Activated CD4-positive, alpha-beta T cell treated with anti-CD3 and anti-CD28 coated beads for 36 hours (primary cell): Measurements from ENCODE around the gene TNNT1. TPM values are rescaled to one million over a fixed set of nuclear protein-coding genes. Genes with fewer than 3 reads are reported as not detected.
"Not testable (repeated sequence)": the region's sequence is repeated elsewhere in the genome, so short reads cannot be mapped to it uniquely, and the experiment has no call there.

Experiments used
- ATAC-seq: fragments of 200-7000 bp; cut with Tn5 transposase; one replicate; pipeline ENCODE4 v1.10.0; 2021; ENCODE audit warnings: mild to moderate bottlenecking, moderate library complexity
- CTCF ChIA-PET: fragments of 350-600 bp; sonication (Branson Sonifier 250); formaldehyde crosslinking; loops from one replicate; lab custom pipeline; 2021; ENCODE audit warnings: antibody characterized with exemption; lab: Charles Lee
- POLR2A ChIA-PET: fragments of 350-600 bp; sonication (Branson Sonifier 250); formaldehyde crosslinking; loops from one replicate; lab custom pipeline; 2021; ENCODE audit warnings: antibody characterized with exemption, inconsistent platforms; lab: Charles Lee
- DNase-seq: peaks from one replicate; pipeline ENCODE4 v3.0.0-alpha.2; 2020
- H3K27ac Mint-ChIP-seq: one replicate; pipeline ENCODE4 v1.8.0; 2021; ENCODE audit warnings: mixed read lengths
- H3K27me3 Mint-ChIP-seq: one replicate; pipeline ENCODE4 v1.8.0; 2021; ENCODE audit warnings: mixed read lengths
- H3K36me3 Mint-ChIP-seq: one replicate; pipeline ENCODE4 v1.8.0; 2021; ENCODE audit warnings: low read depth, mixed read lengths
- H3K4me1 Mint-ChIP-seq: one replicate; pipeline ENCODE4 v1.8.0; 2021; ENCODE audit warnings: mixed read lengths
- H3K4me3 Mint-ChIP-seq: one replicate; pipeline ENCODE4 v1.8.0; 2021; ENCODE audit warnings: mild to moderate bottlenecking, moderate library complexity, mixed read lengths
- H3K9me3 Mint-ChIP-seq: one replicate; pipeline ENCODE4 v1.8.0; 2021; ENCODE audit warnings: low read depth, mixed read lengths
- intact Hi-C, 2 experiments: fragments of 100-400 bp; cut with DNase I in 1 of 2; cut with micrococcal nuclease in 1 of 2; formaldehyde crosslinking; loops; one replicate each; pipeline versions ENCODE4 v1.14.2 to v1.15.1; 2022 to 2024; cut with DNase I, micrococcal nuclease
- total RNA-seq, 2 experiments: library from RNA; stranded (reverse); gene quantifications; one replicate each; pipeline ENCODE4 v1.2.3, GENCODE V29; 2021

Gene TNNT1
- total RNA-seq, 2 experiments from 2014 or later: 0.47 to 0.50 TPM

- ChIA-PET CTCF (interaction anchor here (1.0 kb wide), 2 partner anchors 19 to 68 kb away, joined by 3 to 4 read pairs; no protein-coding TSS in a partner anchor), POLR2A (no interaction called here)
- H3K36me3 Mint-ChIP-seq: no peaks in the 10 kb centered on the region
- H3K4me1 Mint-ChIP-seq: peaks cover 19% of the 10 kb centered on the region
- intact Hi-C loops: no loop called here
- peaks cover under 1% of the 10 kb centered on the region for H3K9me3 Mint-ChIP-seq
- no peak within 1 kb of the TSS for H3K4me3 Mint-ChIP-seq
- H3K27ac Mint-ChIP-seq: no peak within 1 kb of the TSS
- peaks cover 17% of the 10 kb centered on the region for H3K27me3 Mint-ChIP-seq
- no peak for DNase-seq
- ATAC-seq: no peak
These were observed 8.3 kb upstream of the TNNT1 start, which contains the start of gene TNNI3 for GRCh38 chr19:55157064-55157908. TNNI3 (minus strand) TSS chr19:55157732; CDS start chr19:55157589, 143 bp downstream.

DNA sequence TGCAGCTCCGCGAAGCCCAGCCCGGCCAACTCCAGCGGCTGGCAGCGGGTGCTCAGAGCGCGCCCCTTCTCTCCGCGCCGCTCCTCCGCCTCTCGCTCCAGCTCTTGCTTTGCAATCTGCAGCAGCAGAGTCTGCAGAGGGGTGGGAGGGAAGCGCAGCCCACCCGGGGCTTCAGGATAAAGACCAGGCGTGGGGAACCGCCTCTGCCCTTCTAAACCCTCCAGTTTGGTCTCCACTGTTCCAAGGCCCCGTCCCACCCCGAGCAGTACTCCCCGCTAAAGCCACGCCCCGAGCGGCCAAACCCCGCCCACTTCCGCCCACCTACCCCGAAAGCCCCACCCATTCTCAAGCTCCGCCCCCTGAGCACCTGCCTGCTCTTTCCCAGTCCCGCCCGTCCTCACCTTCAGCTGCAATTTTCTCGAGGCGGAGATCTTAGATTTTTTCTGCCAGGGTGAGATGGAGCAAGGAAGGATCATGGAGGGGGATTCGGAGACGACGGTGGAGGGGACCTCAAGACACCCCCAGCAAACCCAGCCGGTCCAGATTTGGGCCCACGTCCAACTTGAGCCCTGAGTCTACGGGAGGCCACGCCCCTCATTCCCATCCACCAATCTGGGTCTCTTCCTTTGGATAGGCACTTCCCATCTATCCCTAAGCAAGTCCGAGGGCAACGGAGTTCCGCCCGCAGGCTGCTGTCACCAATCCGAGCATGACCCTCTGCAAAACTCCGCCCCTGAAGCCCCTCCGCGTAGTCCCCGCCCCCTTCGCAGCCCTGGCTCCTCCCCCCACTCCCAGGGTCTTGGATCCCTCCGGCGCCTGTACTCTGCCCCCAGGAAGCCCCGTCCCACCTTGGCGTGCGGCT, 7.4 kb upstream of the TNNT1 start:
- POLR2A ChIA-PET: no interaction called here
- ATAC-seq: peak; percentile 35
- H3K4me3 Mint-ChIP-seq: no peak overlapping the region
- H3K36me3 Mint-ChIP-seq: peaks cover 4% of the 10 kb centered on the region
- H3K9me3 Mint-ChIP-seq: peaks cover 9% of the 10 kb centered on the region
- DNase-seq: peak; percentile 68
- peaks cover 25% of the 10 kb centered on the region for H3K4me1 Mint-ChIP-seq
- no peak overlapping the region for H3K27ac Mint-ChIP-seq
- intact Hi-C loops: no loop called here
- peaks cover 17% of the 10 kb centered on the region for H3K27me3 Mint-ChIP-seq
- CTCF ChIA-PET: no interaction called here

DNA sequence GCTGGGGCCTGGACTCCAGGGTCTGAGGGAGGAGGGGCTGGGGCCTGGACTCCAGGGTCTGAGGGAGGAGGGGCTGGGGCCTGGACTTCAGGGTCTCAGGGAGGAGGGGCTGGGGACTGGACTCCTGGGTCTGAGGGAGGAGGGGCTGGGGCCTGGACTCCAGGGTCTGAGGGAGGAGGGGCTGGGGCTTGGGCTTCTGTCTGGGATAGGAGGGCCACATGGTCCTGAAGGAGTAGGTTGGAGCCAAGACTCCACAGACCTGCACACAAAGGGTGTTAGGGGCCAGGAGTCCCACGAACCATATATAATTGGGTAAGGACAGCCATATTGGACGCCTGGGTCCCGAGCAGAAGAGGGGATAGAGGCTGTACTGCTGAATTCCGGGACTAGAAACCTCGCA, 6.8 kb upstream of the TNNT1 start:
- peaks cover 17% of the 10 kb centered on the region for H3K27me3 Mint-ChIP-seq
- DNase-seq, H3K4me3 Mint-ChIP-seq, CTCF ChIA-PET, H3K27ac Mint-ChIP-seq, H3K36me3 Mint-ChIP-seq, POLR2A ChIA-PET, ATAC-seq, intact Hi-C loops: not testable (repeated sequence)
- H3K9me3 Mint-ChIP-seq: peaks cover 11% of the 10 kb centered on the region
- peaks cover 25% of the 10 kb centered on the region for H3K4me1 Mint-ChIP-seq

GRCh38 chr19:55153652-55154264, 4.8 kb upstream of the TNNT1 start:
- peaks cover 11% of the 10 kb centered on the region for H3K9me3 Mint-ChIP-seq
- H3K27ac Mint-ChIP-seq: no peak overlapping the region
- CTCF ChIA-PET: interaction anchor here (0.6 to 1.9 kb wide), 2 partner anchors 13 to 357 kb away, joined by 3 to 6 read pairs; partner anchors contain the start of gene DNAAF3

DNA sequence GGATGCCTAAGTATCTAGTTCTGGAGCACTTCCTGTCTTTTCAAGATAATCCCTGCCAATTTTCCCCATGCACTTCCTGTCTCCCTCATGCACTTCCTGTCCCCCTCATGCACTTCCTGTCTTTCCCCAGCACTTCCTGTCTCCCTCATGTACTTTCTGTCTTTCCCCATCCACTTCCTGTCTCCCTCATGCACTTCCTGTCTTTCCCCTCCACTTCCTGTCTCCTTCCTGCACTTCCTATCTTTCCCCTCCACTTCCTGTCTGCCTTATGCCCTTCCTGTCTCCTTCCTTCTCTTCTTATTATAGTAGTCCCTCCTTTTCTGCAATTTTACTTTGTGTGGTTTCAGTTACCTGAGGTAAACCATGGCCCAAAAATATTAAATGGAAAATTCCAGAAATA, 3.0 kb upstream of the TNNT1 start:
- Mint-ChIP-seq H3K27ac (peak overlapping the region; percentile 82), H3K36me3 (peaks cover 4% of the 10 kb centered on the region), H3K4me1 (peaks cover 20% of the 10 kb centered on the region), H3K4me3 (no peak overlapping the region), H3K27me3 (peaks cover 9% of the 10 kb centered on the region), H3K9me3 (peaks cover 11% of the 10 kb centered on the region)
- intact Hi-C loops: no loop called here
- CTCF ChIA-PET: interaction anchor here (2.0 kb wide), 1 partner anchor 10 kb away, joined by 4 read pairs; no protein-coding TSS in a partner anchor
- DNase-seq (no peak), ATAC-seq (no peak)
- POLR2A ChIA-PET: interaction anchor here (0.6 kb wide), 1 partner anchor 116 kb away, joined by 3 read pairs; no protein-coding TSS in a partner anchor

More at GRCh38 chr19:55153652-55154264, 4.8 kb upstream of the TNNT1 start:
- POLR2A ChIA-PET: interaction anchor here (0.7 kb wide), 1 partner anchor 63 kb away, joined by 7 read pairs; no protein-coding TSS in a partner anchor
- DNase-seq (no peak), ATAC-seq (no peak)
- intact Hi-C loops: no loop called here
- Mint-ChIP-seq H3K4me3 (no peak overlapping the region), H3K4me1 (peaks cover 20% of the 10 kb centered on the region), H3K36me3 (peaks cover 4% of the 10 kb centered on the region), H3K27me3 (peaks cover 7% of the 10 kb centered on the region)

DNA sequence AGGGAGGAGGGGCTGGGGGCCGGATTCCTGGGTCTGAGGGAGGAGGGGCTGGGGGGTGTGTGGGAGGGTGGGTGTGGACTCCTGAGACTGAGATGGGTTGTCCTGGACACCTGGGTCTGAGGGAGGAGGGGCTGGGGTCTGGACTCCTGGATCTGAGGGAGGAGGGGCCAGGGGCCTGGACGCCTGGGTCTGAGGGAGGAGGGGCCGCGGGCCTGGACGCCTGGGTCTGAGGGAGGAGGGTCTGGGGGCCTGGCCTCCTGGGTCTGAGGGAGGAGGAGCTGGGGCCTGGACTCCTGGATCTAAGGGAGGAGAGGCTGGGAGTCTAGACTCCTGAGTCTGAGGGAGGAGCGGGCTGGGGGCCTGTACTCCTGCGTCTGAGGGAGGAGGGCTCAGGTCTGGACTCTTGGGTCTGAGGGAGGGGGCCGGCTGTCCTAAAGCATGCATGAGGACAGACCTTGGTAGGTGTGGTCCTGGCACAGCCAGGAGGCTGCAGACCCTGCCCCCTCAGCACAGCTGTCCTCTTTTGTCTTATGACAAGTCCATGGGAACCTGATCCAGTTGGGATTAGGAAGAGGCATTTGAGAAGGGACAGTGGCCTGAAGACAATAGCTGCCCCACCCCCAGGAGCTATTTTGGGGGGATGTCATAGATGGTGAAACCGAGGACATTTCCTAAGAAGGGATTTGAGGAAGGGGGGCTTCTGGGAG, 1.3 kb downstream of the TNNT1 start:
- no peak overlapping the region for H3K4me3 Mint-ChIP-seq
- ChIA-PET POLR2A (no interaction called here), CTCF (interaction anchor here (0.5 kb wide), 1 partner anchor 13 kb away, joined by 3 read pairs; no protein-coding TSS in a partner anchor)
- H3K27ac Mint-ChIP-seq: no peak overlapping the region
- peaks cover 4% of the 10 kb centered on the region for H3K36me3 Mint-ChIP-seq
- H3K27me3 Mint-ChIP-seq: peaks cover 19% of the 10 kb centered on the region
- intact Hi-C loops: loop anchor here in 1 of 2 experiments (10.0 kb wide), 1 partner anchor 357 kb away; no protein-coding TSS in a partner anchor
- DNase-seq (no peak), ATAC-seq (no peak)
- peaks cover 11% of the 10 kb centered on the region for H3K9me3 Mint-ChIP-seq
- H3K4me1 Mint-ChIP-seq: peaks cover 10% of the 10 kb centered on the region

DNA sequence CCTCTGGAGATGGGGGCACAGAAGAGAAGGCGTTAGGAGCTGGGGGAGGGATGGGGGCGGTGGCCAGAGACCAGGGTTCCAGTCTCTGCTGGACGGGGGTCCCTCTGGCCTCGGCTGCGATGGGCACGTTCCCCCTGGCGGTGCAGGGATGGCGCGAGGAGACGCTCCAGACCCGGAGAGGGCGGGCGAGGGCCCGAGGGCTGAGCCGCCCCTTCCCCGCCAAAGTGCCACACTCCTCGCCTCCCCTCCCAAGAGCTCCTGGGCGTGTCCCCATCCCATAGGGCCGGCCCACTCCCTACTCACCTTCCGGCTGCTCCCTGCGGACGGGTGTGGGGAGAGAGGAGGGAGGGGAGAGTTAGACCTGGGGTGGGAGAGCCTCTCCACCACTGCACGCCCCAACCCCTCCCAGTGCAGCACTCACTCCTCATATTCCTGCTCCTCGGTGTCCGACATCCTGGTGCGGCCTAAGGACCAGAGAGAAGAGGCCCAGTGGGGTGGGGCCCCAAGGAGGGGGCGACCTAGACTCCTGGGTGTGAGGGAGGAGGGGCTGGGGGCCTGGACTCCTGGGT, 2.2 kb downstream of the TNNT1 start:
- peaks cover 6% of the 10 kb centered on the region for H3K9me3 Mint-ChIP-seq
- CTCF ChIA-PET: interaction anchor here (0.5 to 1.2 kb wide), 3 partner anchors 13 to 570 kb away, joined by 3 to 5 read pairs (median 4); no protein-coding TSS in a partner anchor
- peaks cover 20% of the 10 kb centered on the region for H3K27me3 Mint-ChIP-seq
- H3K27ac Mint-ChIP-seq: no peak overlapping the region
- H3K36me3 Mint-ChIP-seq: peaks cover under 1% of the 10 kb centered on the region
- ATAC-seq (peak; percentile 49), DNase-seq (no peak)
- intact Hi-C loops: loop anchor here (1.0 to 10.0 kb wide), 2 partner anchors 272 to 358 kb away; no protein-coding TSS in a partner anchor
- no peak overlapping the region for H3K4me3 Mint-ChIP-seq
- peaks cover 4% of the 10 kb centered on the region for H3K4me1 Mint-ChIP-seq
- POLR2A ChIA-PET: no interaction called here

DNA sequence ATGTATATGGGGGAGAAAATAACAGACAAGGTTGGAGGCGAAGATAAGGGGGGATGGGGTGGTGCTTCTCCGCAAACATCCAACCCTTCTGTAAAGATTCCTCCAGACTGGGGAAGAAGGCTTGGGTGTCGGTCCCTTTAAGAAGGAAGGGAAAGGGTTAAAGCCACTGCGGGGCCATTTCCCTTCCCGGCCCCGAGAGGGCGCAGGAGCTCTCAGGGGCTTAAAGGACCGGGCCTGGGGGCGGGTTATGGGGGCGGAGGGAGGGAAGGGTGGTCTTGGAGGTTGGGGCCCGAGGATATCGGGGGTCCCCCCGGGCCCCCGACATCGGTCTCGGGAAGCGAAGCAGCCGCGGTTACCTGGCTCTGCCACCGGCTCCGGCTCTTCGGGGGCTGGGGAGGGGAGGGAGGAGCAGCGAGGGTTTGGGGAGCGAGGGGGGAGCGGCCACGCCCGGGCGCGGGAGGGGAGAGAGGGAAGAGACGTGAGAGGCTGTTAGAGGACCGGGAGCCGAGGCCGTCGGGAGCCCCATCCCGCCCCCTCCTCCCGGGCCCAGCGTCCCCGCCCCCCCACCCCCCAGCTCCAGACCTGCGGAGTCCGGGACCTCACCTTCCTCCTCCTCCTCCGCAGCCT, 2.8 kb downstream of the TNNT1 start:
- ATAC-seq (peak; percentile 23), DNase-seq (peak; percentile 59)
- no peak overlapping the region for H3K27ac Mint-ChIP-seq
- CTCF ChIA-PET: interaction anchor here (0.6 to 1.2 kb wide), 3 partner anchors 14 to 570 kb away, joined by 3 to 5 read pairs (median 3); no protein-coding TSS in a partner anchor
- no peaks in the 10 kb centered on the region for H3K36me3 Mint-ChIP-seq
- no peak overlapping the region for H3K4me3 Mint-ChIP-seq
- intact Hi-C loops: loop anchor here (1.0 to 10.0 kb wide), 2 partner anchors 272 to 359 kb away; no protein-coding TSS in a partner anchor
- H3K9me3 Mint-ChIP-seq: no peaks in the 10 kb centered on the region
- peaks cover 2% of the 10 kb centered on the region for H3K4me1 Mint-ChIP-seq
- POLR2A ChIA-PET: no interaction called here
- peaks cover 23% of the 10 kb centered on the region for H3K27me3 Mint-ChIP-seq

- DNase-seq (no peak), ATAC-seq (no peak)
- intact Hi-C loops: loop anchor here in 1 of 2 experiments (10.0 kb wide), 1 partner anchor 360 kb away; no protein-coding TSS in a partner anchor
- H3K9me3 Mint-ChIP-seq: no peaks in the 10 kb centered on the region
- peaks cover 28% of the 10 kb centered on the region for H3K27me3 Mint-ChIP-seq
- H3K4me1 Mint-ChIP-seq: peaks cover 2% of the 10 kb centered on the region
- ChIA-PET CTCF (interaction anchor here (1.2 kb wide), 1 partner anchor 359 kb away, joined by 4 read pairs; no protein-coding TSS in a partner anchor), POLR2A (no interaction called here)
- no peaks in the 10 kb centered on the region for H3K36me3 Mint-ChIP-seq
- H3K4me3 Mint-ChIP-seq: no peak overlapping the region
- H3K27ac Mint-ChIP-seq: no peak overlapping the region
These were observed 3.8 kb downstream of the TNNT1 start for GRCh38 chr19:55145232-55145631.
